GM19035 (cell line): ENCODE measurements around the gene PRAMEF15.
"Not testable (repeated sequence)": the region's sequence is repeated elsewhere in the genome, so short reads cannot be mapped to it uniquely, and the experiment has no call there.

Experiments
- ATAC-seq: cut with Tn5 transposase; IDR thresholded peaks from one replicate; pipeline ENCODE4 v1.9.1; 2021; ENCODE audit not compliant: unreplicated experiment

The PRAMEF15 gene

GRCh38 chr1:13315281-13315680 is at the start of gene PRAMEF15:
TSS of gene PRAMEF15 (plus strand) at chr1:13315581. CDS start at chr1:13318408, 2,827 bp downstream.
- ATAC-seq = not testable (repeated sequence)

DNA sequence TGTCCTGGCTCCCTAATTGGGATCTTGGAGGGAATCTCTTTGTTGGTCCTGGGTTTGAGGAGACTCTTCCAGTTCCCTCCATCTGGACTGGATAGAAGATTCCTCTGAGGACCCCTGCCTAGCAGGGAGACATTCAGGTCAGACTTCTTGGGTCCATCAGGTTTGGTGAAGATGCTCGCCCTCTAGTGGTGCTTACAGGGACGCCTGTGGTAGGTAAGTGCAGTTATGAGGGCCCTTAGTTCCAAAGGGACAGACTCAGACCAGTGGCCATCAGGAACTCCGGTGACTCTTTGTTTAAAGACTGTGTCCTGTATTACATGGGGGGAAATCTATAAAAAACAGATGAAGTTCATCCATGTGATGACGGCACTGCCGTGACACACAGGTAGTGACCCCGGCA is 38.4 kb upstream of the PRAMEF15 start:
- ATAC-seq = not testable (repeated sequence)

- ATAC-seq = not testable (repeated sequence)
Measured at GRCh38 chr1:13279617-13280016, 35.8 kb upstream of the PRAMEF15 start.

- ATAC-seq = not testable (repeated sequence)
Measured at GRCh38 chr1:13285037-13285436, 30.3 kb upstream of the PRAMEF15 start, which contains the start of gene PRAMEF8. TSS of gene PRAMEF8 (minus strand) at chr1:13285137. CDS start at chr1:13284091, 1,046 bp downstream.

DNA sequence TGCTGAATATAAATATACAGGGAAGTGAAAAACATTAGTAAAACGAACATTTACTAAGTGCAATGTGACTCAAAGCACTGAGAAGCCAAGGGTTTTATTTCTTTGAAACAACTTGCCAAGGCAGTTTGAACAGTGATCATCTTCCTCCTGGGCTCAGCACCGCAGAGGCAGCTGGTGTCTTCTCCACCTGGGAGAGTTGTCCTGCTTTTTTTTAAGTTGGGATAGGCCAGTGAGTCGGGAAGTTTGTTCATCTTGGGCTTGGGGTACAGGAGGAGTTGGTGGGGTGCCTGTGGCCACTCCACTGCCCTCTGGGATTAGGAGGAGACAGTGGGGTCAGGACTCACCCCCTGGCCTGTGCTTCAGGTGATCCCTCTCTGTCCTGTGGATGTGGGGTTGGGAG is 26.4 kb upstream of the PRAMEF15 start:
- not testable (repeated sequence) for ATAC-seq

DNA sequence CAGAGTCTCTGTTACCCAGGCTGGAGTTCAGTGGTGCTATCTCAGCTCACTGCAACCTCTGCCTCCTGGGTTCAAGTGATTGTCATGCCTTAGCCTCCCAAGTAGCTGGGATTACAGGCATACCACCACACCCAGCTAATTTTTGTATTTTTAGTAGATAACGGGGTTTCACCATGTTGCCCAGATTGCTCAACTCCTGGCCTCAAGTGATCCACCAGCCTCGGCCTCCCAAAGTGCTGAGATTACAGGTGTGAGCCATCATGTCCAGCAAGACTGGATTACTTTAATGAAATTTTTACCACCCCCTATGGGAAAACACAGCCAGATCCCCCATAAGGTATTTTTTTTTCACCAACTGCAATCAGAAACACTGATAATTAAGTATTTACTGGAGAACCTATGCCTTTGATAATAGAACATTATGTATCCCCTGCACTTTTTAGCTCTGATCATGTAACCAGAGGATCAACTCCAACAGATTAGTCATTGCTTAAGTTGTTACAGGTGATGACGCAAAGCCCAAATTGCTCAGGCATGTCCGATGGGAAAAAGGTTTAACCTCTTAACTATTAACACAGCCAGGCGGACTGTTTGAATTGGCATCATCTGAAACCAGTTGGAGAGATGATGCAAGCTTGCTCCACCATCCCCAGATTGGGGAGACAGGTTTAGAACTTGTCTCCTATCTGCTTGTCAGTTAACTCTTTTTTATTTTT is 18.0 kb upstream of the PRAMEF15 start:
- ATAC-seq = not testable (repeated sequence)

DNA sequence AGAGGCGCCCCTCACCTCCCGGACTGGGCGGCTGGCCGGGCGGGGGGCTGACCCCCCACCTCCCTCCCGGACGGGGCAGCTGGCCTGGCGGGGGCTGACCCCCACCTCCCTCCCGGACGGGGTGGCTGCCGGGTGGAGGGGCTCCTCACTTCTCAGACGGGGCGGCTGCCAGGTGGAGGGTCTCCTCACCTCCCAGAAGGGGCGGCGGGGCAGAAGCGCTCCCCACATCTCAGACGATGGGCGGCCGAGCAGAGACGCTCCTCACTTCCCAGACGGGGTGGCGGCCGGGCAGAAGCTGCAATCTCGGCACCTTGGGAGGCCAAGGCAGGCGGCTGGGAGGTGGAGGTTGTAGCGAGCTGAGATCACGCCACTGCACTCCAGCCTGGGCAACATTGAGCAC is 16.7 kb upstream of the PRAMEF15 start:
- ATAC-seq = not testable (repeated sequence)

DNA sequence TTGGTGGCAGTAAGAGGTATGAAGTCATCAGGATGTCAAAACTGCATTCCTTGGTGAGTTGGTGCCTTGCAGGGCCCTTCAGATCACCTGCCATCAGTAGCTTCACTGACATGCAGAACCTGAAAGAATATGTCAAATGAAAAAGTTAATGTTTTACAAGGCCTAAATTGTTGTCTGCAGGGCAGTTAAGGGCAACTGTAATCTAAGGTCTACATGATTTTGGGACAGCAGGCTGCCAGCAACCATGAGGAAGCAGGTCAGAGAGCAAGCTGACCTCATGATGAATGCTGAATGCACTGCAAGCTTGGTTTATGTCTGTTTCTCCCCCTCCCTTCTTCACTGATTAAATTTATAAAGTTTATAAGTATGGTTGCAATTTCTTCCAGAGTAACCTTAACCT is 13.2 kb upstream of the PRAMEF15 start:
- not testable (repeated sequence) for ATAC-seq

- ATAC-seq = not testable (repeated sequence)
Measured at GRCh38 chr1:13303239-13303638, 12.1 kb upstream of the PRAMEF15 start, which contains the start of gene PRAMEF33. TSS of gene PRAMEF33 (plus strand) at chr1:13303539. CDS start at chr1:13305955, 2,416 bp downstream.

DNA sequence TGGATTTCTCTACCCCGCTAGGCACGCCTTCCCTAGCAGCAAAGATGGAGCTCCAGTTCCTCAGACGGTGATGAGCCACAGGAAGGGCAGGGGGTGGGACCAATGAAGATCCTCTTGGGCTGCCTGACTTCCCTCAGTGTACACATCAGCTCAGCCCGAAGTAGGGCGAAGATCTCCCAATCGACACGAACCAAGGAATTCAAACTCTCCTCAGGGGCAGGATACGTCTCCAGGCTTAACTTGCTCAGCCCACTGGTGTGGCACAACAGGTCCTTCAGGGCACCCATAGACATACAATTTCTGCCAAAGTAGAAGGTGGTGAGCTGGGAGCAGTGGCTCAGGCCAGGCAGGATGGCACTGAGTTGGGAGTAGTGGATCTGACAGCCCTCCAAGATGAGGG is 27.1 kb downstream of the PRAMEF15 start:
- ATAC-seq = not testable (repeated sequence)

GRCh38 chr1:13347034-13347433 is 31.7 kb downstream of the PRAMEF15 start, which contains the start of gene PRAMEF14:
TSS of gene PRAMEF14 (minus strand) at chr1:13347134. CDS start at chr1:13345314, 1,820 bp downstream.
- not testable (repeated sequence) for ATAC-seq

DNA sequence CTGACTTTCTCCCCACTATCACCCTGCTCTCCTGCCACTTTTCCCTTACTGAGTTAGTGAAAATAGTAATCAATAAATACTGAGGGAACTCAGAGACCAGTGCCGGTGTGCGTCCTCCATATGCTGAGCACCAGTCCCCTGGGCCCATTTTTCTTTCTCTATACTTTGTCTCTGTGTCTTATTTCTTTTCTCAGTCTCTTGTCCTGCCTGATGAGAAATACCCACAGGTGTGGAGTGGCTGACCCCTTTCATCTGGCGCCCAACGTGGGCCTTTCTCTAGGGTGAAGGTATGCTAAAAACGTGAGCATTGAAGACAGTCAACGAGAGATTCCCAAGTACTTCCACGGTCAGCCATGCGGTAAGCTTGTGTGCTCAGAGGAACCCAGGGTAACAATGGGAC is 38.1 kb downstream of the PRAMEF15 start:
- not testable (repeated sequence) for ATAC-seq

DNA sequence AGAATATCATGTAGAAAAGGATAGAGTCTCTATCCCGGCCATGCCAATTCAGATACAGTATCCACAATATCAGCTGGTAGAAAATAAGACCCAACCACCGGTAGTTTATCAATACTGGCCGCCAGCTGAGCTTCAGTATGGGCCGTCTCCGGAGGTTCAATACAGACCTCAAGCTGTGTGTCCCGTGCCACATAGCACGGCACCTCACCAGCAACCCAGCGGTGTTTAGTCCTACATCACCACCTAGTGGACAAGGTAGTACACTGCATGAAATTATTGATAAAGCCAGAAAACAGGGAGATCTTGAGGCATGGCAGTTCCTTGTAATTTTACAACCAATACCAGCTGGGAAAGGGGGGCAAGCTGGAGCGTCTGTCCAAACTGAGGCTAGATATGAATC is 39.1 kb downstream of the PRAMEF15 start:
- not testable (repeated sequence) for ATAC-seq

GRCh38 chr1:13356774-13357173 is 41.4 kb downstream of the PRAMEF15 start:
- ATAC-seq = not testable (repeated sequence)

- ATAC-seq = not testable (repeated sequence)
Measured at GRCh38 chr1:13362364-13362763, 47.0 kb downstream of the PRAMEF15 start.

- ATAC-seq = not testable (repeated sequence)
Measured at GRCh38 chr1:13364928-13365327, 49.5 kb downstream of the PRAMEF15 start.

DNA sequence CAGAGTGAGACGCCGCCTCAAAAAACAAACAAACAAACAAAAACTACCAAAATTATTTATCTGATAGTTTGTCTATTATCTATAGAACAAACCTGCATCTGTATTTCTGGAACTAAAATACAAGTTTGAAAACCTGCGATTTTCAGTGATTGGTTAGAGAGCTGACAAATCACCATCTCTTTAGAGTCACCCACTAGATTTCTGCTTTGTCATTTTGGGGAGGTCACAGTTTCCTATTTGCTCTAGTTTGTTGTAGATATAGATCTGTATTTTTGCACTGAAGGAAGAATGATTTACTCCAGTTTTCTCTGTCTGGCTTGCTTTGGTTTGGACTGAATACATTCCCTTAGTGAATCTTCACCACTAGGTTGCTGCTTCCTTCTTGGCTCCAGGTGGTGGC is 51.2 kb downstream of the PRAMEF15 start:
- not testable (repeated sequence) for ATAC-seq

GRCh38 chr1:13368544-13368943 is 53.2 kb downstream of the PRAMEF15 start:
- not testable (repeated sequence) for ATAC-seq
